Cardiac fibroblast (primary cell): Measurements from ENCODE around the gene TNRC18.
A peak's percentile ranks its signal among the peaks of the same experiment; 100 is the strongest.

Experiments used
- DNase-seq, 2 donors: peaks; one replicate each; pipeline versions ENCODE4 v3.0.0 to v3.0.0-alpha.2; 2010; ENCODE audit warnings: low read depth in 2 of 2
- H3K4me3 ChIP-seq, 2 donors: replicated peaks in 1 of 2; 1 replicate in 1 of 2; 2 replicates in 1 of 2; pipeline ENCODE4 v1.5.1; 2011; ENCODE audit warnings: low read depth in 2 of 2, low read length in 2 of 2, mild to moderate bottlenecking in 2 of 2, moderate library complexity in 1 of 2
- TF ChIP-seq, protein P1 (sequence below): IDR thresholded peaks from one replicate; pipeline ENCODE4 v1.5.1; 2011; ENCODE audit warnings: low read depth, mild to moderate bottlenecking, low read length, inconsistent platforms

TNRC18 gene

DNA sequence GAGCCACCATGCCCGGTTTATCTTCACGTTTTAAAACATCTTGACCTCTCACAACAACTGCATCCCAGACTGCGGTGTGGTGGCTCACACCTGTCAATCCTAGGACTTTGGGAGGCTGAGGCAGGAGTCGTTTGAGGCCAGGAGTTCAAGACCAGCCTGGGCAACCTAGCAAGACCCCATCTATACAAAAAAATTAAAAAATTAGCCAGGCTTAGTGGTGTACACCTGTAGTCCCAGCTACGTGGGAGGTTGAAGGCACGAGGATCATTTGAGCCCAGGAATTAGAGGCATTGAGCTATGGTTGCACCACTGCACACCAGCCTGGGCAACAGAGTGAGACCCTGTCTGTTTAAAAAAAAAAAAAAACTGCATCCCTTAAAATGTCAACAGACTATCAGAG is 20.2 kb downstream of the TNRC18 start:
- H3K4me3 ChIP-seq = no peak overlapping the region
- TF ChIP-seq, protein P1, sequence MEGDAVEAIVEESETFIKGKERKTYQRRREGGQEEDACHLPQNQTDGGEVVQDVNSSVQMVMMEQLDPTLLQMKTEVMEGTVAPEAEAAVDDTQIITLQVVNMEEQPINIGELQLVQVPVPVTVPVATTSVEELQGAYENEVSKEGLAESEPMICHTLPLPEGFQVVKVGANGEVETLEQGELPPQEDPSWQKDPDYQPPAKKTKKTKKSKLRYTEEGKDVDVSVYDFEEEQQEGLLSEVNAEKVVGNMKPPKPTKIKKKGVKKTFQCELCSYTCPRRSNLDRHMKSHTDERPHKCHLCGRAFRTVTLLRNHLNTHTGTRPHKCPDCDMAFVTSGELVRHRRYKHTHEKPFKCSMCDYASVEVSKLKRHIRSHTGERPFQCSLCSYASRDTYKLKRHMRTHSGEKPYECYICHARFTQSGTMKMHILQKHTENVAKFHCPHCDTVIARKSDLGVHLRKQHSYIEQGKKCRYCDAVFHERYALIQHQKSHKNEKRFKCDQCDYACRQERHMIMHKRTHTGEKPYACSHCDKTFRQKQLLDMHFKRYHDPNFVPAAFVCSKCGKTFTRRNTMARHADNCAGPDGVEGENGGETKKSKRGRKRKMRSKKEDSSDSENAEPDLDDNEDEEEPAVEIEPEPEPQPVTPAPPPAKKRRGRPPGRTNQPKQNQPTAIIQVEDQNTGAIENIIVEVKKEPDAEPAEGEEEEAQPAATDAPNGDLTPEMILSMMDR = no peak
- DNase-seq = no peak

DNA sequence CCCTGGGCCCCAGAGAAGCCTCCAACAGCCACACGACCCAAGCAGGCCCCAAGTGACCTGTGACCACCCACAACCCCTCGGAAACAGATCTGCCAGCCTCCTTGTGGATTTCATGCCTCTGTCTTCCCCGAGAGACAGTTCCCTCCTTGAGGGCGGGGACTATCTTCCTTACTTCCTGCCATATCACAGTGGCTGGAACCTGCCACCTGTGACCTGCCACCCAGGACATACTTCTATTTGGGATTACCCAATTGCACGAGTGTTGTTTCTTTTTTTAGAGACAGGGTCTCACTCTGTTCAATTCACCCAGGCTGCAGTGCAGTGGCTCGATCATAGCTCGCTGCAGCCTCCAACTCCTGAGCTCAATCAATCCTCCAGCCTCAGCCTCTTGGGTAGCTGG is 25.9 kb downstream of the TNRC18 start:
- TF ChIP-seq, protein P1 = no peak
- no peak overlapping the region for H3K4me3 ChIP-seq
- no peak for DNase-seq

DNA sequence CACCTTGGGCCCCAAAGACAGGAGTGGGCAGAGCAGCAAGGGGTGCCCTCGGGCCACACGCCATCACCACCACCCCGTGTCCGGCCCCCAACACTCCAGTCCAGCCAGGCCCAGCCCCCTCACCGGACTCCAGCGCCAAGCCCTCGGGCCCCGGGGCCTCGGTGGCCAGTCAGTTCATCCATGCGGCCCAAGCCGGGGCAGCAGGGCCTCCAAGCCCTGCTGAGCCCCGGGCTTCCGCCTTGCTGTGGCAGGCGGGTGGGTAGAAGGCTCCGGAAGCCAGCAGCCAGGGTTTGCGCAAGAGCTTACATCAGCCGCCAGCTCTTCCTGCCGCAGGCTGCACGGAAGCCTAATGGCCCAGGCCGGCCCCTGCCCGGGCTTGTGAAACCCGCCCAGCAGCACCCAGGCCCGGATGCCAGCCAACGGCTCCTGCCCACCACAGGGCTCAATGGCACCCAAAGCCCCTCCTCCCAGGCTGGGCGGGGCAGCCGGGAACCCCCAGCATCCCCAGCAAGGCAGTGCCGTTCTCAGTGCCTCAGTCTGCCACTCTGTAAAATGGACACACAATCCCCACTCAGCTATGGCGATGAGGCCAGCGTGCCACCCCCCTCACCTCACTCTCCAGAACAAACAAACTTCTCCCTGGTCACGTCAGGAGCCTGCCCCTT is 26.5 kb downstream of the TNRC18 start:
- TF ChIP-seq, protein P1 = no peak
- H3K4me3 ChIP-seq = peak overlapping the region in 1 of 2 donors; percentile 51
- peak; percentile 89 to 93 for DNase-seq

DNA sequence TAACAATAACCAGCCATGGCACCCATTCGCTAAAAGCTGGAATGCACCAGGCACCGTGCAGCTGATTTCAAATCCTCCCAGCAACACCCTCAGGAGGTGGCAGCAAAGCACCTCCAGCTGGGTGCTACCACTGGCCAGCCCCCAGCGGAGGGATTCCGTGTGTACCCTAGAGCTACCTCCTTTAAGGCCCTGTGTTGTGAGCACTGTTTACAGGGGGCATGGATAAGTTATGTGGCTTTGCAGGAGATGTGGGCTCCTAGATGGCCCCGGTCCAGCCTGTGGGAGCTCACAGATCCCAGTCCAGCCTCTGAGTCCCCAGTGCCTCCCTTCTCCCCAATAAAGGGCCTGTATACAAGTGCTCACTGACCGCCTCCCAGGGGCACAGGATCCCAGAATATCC is 27.1 kb downstream of the TNRC18 start:
- peak in 1 of 2 donors; percentile 32 for DNase-seq
- H3K4me3 ChIP-seq = peak overlapping the region in 1 of 2 donors; percentile 51
- TF ChIP-seq, protein P1 = no peak

DNA sequence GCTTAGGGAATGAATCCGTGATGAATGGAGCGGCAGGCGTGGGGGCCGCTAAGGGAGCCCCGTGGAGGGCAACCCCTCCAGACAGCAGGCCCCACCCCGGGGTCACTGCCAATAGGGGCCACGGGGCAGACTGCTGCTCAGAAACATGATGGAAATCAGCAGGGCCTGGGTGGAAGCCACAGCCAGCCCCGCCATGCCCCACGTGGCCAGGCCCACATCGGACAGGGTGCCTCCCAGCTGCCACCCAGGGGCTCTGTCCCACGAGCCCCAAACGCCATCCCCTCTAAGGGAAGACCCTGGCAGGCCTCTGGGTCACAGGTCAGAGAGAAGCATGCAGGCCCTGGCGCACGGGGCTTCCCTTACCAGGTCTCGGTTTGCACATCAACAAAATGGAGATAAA is 28.4 kb downstream of the TNRC18 start:
- no peak overlapping the region for H3K4me3 ChIP-seq
- no peak for DNase-seq
- TF ChIP-seq, protein P1 = no peak

DNA sequence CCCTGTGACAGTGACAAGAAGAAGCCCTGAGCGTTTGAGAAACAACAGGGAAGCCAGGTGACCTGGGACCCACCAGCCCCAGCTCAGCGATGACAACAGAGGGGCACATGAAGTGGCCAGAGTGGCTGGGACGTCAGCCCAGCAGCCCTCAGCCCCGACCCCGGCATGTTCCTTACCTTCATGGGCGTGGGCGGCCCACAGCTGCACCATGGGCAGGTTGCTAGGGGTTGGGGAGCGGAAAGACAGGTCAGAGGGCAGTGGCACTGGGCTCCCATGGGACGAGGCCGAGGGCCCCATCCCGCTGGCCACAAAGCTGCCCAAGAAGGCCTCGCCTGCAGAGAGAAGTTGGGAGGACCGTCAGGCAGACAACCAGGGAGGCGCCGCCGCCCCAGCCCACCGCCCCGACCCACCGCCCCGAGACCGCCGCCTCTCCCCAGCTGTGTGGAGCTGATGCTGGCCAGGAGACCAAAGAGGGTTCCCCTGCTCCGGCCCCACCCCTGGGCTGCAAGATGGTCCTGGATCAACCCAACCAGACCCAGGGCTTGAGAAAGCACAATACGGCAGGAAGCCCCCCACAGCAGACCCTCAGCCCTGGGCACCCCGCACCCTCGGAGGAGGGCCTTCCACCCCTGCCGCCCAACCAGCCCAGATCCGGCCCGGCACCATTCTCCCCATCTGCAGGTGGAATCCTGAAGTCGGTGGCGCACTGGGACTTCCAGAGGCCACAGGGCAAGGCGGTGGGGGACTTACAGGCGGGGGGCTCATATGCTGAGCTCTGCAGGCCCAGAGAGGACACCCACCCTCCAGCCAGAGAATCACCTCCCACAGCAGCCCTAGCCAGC is 29.1 kb downstream of the TNRC18 start:
- H3K4me3 ChIP-seq = no peak overlapping the region
- no peak for DNase-seq
- TF ChIP-seq, protein P1 = no peak
